Activated CD8-positive, alpha-beta memory T cell treated with anti-CD3 and anti-CD28 coated beads for 24 hours (primary cell): ENCODE data around the gene ELAVL3.
"Not testable (repeated sequence)": the region's sequence is repeated elsewhere in the genome, so short reads cannot be mapped to it uniquely, and the experiment has no call there.

Experiments
- DNase-seq: peaks from one replicate; pipeline ENCODE4 v3.0.0-alpha.2; 2020

Gene ELAVL3

DNA sequence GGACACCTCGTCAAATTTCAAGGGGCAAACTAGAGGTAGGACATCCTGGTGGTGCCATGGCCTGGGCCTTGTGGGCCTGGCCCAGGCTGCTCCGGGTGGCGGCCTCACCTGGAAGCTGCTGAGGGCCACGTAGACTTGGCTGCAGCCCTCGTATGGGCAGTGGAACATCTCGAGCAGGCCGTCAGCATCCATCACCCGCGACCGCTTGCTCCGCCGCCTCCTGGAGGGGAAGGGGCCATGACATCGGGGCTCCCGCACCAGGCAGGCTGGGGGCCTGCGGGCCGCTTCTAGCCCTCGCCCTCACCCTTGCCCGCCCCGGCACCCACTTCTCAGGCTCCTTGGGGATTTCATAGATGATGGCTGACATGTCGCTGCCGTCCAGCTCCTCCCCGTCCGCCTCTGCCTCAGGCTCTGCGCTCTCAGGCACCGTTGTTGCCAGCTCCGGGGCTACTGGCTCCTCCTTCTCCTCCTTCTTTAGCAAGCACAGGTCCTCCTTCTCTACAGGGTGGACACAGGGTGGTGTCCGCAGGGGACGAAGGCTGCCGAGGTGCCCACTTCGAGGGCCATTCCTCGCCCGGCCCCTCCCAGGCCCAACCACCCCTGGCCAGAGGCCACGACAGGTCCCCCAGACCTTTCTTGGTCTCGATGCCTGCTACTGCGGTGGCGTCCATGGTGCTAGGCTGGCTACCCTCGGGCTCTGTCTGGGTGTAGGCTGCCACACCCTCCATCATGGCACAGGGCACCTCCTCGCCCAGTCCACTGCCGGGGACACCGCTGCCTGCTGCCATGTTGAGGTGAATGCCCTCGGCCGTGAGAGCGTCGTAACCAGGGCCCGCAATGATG is 6.0 kb upstream of the ELAVL3 start:
- DNase-seq = no peak

DNA sequence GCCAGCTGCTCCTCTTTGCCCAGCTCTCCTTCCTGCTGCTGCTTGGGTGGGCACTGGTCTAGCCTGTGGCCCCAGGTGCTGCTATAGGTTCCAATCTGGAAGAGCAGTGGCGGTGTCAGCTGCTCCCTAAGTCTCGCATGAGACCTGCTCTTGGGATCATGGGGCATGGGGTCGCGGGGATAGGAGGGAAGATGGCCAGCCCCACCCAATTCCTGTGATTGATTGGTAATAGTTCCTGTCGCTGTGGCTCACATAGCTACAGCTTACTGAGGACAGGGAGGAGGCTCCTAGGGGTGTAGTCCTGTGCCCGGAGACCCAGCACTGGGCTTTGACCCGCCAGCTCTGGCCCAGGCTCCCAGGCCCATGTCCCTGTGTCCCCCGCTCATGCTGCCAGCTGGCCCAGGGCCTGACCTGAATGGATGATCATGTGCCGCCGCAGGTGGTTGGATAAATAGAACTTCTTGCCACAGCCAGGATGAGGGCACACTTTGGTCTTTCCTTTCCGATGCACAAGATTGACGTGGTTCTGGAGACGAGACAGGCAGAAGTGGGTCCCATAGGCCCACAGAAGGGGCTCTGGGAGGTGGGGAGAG is 4.5 kb upstream of the ELAVL3 start:
- DNase-seq = no peak

DNA sequence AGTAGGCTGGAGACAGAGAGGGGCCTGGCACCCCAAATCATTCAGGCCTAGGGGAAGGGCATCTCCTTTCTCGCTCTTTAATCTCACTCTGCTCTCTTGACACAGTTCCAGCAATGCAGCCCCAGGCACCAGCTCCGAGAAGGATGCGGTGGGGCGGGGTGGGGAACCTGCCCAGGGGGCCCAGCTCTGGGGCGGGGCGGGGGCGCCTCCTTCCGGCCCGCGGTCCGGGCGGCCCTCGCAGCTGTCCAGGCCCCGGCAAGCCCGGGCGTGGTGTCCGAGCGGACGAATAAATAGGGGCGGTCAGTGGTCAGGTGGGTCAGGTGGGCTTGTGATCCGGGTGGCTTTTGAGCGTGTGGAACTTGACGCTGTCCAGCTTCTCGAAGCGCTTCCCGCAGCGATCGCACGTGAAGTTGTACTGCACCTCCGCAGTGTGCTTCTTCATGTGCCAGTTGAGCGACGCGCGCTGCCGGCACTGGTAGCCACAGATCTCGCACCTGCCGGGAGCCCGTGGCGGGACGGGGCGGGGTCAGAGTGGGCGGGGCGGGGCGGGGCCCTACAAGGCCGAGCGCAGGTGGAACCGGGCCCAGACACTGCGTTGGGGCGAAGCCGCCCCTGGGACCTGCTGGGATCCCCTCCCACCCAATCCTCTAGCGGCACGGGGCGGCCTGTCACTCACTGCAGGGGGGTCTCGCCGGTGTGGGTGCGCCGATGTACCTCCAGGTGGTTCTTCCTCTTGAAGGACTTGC is 2.7 kb upstream of the ELAVL3 start:
- no peak for DNase-seq

DNA sequence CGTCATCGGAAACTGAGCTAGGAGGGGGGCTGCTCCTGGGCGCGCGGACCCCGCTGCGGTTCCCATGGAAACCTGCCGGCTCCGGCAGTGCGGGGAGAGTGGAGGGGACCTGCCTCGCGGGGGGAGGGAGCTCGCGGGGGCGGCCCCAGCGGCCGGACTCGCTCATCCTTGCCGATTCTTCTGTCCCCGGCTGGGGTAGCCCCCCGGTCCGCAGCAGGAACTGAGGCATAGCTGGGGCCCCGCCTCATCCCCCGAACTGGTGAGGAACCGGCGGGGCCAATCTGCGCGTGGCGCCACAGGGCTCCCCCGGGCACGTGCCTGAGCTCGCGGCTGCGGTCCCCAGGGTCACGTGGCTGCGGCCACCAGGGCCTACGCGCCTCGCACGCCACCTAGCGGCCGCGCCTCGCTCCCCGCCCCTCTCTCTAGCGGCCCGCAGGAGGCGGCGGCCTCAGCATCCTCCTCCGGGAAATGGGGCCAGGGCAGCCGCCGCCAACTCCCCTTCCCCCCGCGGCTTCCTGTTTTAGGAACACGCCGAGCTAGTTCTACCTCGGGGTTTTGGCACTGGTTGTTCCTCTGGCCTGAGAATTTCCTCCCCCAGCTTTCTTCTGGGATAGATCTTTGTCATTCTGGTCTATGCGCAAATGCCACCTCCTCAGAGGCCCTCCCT is 1.7 kb upstream of the ELAVL3 start:
- DNase-seq = peak; percentile 92

DNA sequence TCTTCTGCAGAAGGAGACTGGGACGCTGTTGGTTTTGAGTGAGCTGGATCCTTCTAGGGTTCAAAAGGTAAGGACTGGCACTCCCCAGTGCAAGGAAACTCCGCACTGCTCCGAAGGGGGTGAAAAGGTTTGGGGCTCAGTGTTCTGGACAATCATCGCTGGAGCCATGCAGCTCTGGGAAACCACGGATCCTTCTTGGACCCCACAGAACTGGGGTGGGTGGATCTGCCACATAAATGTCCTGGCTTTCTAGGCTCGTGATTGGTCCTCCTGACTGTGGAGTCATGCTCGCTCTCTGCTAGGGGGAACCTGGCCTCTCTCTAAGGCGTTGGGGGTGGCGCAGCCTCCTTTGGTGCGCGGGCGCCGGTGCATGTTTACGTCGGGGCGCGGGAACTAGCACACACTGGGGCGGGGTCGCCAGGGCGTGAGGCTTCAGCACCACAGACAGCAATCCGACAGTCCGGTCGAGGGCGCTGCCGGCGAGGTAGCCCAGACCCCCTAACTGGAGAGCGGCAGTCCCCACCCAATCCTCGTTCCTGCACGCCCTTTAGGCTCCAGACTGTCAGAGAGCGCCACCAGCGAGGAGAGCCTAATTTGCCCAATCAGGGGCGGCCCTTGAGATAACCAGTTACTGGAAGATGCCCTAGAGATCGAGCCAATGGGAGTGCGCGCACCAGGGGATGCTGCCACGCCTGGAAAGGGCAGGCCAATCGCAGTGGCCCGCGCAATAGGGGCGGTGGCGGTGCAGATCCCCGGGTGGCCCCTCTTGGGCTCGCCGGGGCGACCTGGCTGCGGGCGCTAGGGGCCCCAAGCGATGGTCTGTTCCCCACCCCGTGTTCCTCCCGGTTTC is 913 bp upstream of the ELAVL3 start:
- DNase-seq = peak; percentile 89

DNA sequence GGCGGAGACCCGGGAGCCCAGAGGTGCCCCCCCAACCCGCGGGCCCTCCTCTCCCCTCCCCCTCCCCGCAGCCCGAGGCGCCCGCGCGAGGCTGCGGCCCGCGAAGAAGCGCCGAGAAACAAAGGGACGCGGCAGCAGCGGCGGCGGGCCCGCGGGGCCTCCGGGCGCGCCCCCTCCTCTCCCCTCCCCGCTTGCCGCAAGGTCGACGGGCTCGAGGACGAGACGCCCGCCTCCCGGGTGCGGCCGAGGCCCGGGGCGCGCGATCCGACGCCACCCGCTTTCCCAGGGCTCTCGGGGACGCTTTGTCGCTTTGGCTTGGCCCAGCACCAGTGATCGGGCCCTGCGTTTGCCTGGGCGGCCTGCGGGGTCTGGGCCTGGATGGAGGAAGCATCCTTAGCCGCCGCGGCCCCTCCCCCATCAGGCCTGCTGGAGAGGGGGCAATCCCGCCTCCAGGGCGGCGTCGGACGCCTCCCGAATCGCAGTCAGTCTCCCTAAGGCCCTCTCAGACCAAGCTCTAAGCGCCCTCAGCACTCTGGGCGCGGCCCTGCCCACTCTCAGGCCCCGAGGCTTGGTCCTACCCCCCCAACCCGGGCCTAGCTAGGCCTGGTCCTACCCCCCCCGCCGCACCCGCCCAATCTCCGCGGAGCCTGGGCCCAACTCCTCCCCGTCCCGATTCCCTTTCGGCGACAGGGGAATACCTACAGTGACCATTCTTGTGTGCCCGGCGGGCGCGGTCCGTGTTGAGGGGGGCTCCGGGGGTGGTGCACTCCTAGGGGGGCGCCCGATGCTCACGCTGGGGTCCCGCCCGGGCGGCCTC is 740 bp downstream of the ELAVL3 start:
- no peak for DNase-seq

DNA sequence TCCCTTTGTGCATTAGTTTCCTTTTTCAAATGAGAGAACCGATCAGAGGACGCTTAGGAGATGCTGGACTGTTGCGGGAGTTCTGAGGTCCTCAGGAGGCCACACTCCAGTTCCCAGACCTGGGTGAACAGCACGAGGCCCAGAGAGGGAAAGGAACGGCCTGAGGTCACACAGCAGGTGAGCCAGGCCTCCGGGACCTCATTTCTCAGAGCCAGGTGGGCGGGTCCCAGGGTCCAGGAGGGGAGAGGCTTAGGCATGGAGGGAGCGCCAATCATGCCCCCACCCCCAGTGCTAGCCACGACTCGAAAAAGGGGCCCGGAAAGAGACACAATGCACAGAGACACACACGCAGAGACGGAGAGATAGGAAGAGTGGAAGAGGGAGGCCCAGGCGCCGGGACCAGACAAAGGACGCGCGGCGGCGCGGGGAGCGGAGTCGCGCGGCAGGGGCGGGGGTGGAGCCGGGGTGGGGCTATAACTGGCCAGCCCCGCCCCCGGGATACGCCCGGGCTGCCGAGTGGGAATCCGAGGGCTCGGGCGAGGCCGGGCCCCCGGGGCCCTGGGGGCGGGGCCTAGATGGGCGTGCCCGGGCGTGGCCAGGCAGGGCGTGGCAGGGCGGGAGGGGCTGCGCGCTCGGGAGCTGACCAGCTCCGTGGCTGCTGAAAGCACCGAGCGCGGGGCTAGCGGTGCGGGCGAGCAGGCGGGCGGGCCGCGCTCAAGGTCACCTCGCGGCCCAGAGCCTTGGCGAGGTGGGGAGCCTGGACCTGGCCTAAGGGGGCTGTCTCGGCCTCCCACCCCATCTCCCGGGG is 1.6 kb downstream of the ELAVL3 start:
- DNase-seq = no peak

DNA sequence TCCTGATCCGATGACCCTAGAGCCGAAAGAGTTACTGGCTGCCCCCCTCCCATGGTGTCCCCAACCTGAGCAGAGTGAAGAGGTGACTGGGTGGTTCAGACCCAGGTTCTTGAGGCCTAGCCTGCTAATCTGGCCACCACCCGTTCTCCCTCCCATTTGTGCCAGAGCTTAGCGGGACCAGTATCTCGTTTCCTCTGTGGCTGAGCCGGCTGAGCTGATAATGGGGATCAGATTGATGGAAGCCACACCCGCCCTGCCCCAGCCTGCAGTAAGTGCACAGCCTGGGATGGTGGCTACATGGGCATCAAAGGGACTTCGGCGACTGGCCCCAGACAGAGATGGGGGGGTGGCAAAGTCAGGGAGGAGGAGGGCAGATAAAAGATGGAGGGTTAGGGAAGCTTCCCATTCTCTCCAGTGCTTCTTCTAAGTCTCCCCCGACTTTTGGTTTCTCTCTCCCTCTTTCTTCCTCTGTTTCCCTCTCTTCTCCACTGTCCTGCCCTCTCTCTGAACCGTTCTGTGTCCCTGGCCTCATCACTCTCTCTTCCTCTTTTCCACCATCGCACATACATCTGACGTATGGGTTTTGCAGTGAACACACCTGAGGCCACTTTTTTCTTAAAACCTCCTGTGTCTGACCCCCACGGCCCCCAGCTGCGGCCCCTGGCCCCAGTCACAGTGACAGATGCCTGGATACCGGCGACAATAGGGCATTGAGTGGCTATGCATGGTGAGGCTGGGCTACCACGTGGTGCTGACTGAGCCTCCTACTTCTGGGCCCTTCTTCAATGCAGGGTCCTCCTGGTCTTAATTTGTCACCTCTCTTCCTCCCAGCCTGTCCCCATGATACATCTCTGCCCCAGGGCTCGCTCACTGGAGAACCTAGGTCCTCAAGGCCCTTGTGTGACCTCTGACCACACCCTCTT is 2.4 kb downstream of the ELAVL3 start:
- DNase-seq = no peak

DNA sequence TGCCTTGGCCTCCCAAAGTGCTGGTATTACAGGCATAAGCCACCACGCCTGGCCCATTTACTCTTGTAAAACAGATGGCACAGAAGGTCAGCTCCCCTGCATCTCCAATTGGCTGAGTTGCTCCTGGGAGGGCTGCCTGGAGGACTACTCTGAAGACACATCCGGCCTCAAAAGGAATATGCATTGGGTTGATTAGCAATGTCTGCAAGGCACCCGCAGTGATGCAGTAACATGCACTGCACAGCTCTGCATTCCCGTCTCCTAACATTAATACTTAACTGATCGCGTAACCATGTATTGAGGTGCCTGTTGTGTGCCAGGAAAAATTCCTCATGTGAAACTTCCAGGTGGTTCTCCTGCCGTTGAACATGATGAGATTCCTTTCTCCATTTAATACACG is 5.0 kb downstream of the ELAVL3 start:
- no peak for DNase-seq

DNA sequence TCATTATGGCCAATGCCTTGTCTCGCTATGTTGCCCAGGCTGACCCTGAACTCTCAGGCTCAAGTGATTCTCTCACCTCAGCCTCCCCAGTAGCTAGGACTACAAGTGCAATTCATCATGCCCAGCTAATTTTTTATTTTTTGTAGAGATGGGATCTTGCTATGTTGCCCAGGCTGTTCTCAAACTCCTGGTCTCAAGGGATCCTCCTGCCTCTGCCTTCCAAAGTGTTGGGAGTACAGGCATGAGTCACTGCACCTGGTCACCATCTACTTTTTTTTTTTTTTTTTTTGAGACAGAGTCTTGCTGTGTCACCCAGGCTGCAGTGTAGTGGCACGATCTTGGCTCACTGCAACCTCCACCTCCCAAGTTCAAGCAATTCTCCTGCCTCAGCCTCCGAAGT is 5.5 kb downstream of the ELAVL3 start:
- DNase-seq = not testable (repeated sequence)

DNA sequence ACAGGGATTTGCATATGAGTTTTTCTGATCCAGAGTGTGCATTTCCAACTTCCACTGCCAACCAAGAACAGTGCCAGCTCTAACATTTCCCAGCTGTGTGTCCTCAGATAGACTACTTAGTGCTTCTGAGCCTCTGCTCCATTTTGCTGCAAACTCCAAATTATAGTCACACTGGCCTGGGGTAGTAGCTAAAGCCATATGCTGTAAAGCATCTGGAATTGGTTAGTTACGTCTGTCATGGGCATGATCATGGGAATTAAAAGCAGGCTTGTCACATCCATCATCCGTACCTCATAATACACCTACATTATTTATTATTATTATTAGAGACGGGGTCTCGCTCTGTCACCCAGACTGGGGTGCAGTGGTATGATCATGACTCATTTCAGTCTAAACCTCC is 7.1 kb downstream of the ELAVL3 start:
- no peak for DNase-seq

DNA sequence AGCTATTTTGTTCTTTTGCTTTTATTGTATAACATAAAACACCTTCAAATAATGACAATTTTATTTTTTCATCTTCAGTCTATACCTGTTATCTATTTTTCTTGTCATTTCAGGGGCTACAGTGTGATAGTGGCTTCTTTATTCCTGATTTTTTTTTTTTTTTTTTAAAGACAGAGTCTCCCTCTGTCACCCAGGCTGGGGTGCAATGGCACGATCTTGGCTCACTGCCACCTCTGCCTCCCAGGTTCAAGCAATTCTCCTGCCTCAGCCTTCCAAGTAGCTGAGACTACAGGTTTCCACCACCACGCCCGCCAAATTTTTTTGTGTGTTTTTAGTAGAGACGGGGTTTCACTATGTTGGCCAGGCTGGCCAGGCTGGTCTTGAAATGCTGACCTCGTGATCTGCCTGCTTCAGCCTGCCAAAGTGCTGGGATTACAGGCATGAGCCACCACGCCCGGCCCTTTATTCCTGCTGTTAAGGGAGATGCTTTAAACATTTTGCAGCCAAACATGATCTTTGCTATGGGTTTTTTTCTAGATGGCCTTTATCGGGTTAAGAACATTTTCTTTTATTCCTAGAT is 12.5 kb downstream of the ELAVL3 start:
- DNase-seq = not testable (repeated sequence)

DNA sequence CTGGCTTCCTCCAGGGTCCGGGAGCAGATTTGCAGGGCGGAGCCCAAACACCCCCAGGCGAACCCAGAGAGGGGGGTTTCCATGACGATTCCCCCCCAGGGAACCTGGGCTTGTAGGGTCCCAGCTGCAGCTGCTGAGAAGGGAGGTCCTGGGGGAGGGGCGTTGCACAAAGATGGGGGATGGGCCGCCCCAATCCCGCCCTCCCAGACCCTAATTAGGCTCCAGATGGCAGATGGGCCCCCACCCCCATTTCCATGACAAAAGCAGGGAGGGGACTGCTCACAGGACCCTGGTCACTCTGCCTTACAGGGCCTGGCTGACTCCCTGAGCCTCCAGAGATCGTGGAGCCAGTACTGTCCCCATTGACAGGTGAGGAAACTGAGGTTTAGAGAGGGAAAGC is 15.2 kb downstream of the ELAVL3 start:
- DNase-seq = no peak

DNA sequence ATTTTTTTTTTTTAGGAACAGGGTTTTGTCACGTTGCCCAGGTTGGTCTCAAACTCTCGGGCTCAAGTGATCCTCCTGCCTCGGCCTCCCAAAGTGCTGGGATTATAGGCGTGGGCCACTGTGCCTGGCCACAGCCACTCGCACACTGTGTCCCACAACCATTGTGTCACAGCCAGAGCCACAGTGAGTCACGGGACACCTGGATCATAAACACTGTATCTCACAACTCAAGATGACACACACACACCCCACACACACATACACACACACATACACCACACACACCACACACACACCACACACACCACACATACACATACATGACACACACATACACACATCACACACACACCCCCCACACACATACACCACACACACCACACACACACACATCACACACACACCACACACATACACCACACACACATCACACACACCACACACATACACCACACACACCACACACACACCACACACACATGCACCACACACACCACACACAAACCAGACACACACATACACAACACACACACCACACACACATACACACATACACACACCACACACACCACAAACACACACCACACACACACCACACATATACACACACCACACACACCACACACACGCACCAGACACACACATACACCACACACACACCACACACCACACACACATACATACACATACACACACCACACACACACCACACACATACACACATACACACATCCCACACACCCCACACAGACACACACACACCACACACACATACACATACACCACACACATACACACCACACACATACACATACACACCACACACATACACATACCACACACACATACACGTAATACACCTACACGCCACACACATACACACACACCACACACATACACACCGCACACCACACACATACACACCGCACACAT is 16.2 kb downstream of the ELAVL3 start:
- DNase-seq = no peak

DNA sequence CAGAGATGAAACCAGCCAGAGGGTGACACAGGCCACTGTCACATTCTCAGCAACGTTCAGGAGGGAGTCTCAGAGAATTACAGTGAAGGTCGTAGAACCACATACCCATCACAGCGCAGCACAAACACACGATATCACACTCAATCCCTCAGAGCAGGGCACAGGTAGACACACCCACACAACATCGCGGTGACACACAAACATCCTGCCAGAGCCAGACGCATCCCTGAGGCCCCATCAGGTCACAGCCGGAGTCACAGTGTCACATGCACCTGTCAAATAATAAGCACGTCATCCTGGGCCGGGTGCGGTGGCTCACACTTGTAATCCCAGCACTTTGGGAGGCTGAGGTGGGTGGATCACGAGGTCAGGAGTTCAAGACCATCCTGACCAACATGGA is 17.5 kb downstream of the ELAVL3 start:
- DNase-seq = no peak

DNA sequence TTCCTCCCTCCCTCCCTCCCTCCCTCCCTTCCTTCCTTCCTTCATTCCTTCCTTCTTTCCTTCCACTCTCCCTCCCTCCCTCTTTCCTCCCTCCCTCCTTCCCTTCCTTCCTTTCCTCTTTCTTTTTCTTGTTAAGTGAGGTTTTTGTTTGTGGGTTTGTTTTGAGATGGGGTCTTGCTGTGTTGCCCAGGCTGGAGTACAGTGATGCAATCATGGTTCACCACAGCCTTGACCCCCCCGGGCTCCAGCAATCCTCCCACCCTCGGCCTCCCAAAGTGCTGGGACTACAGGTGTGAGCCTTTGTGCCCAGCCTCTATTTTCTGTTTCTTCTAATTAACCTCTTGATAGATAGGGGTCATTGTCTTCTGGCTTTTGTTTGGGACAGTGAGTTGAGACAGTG is 19.4 kb downstream of the ELAVL3 start:
- DNase-seq = no peak

DNA sequence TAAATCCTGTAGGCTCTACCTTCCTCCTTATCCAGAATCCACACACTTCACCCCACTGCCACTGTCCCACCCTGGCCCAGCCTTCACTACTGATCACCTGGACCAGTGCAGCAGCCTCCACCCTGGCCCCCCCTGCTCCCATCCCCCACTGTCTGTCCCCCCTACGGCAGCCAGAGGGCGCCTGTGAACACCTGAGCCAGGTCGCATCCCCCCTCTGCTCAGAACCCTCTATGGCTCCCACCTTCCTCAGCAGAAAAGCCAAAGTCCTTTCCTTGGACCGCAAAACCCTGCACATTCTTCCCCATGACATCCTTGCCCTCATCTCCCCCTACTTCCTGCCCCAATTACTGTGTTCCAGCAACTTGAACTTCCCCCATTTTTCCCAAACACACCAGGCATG is 20.6 kb downstream of the ELAVL3 start:
- DNase-seq = no peak

DNA sequence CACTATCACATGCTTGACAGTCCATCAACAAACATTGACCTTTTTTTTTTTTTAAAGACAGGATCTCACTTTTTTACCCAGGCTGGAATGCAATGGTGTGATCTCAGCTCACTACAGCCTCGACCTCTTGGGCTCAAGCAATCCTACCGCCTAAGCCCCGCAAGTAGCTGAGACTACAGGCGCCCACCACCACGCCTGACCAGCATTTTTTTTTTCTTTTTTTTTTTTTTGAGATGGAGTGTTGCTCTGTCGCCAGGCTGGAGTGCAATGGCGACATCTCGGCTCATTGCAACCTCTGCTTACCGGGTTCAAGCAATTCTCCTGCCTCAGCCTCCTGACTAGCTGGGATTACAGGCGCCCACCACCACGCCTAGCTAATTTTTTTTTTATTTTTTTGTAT is 21.9 kb downstream of the ELAVL3 start:
- not testable (repeated sequence) for DNase-seq
